Effector memory CD4-positive, alpha-beta T cell (primary cell): Measurements from ENCODE around the gene DRG1.

Source experiments
- DNase-seq, 3 donors: peaks; one replicate each; pipeline ENCODE4 v3.0.0-alpha.2; 2020
- H3K27ac ChIP-seq: 2 replicates; pipeline ENCODE4 v1.7.0; 2013; ENCODE audit warnings: mild to moderate bottlenecking, low read length, moderate library complexity; ENCODE audit not compliant: insufficient read depth, poor library complexity, severe bottlenecking
- H3K27me3 ChIP-seq: replicated peaks from 2 replicates; pipeline ENCODE4 v1.7.0; 2013; ENCODE audit warnings: mild to moderate bottlenecking, low read length; ENCODE audit not compliant: insufficient read depth, control insufficient read depth, poor library complexity, severe bottlenecking
- H3K36me3 ChIP-seq: 2 replicates; pipeline ENCODE4 v1.7.0; 2013; ENCODE audit warnings: mild to moderate bottlenecking, low read length, moderate library complexity; ENCODE audit not compliant: control insufficient read depth, insufficient read depth
- H3K4me1 ChIP-seq: 2 replicates; pipeline ENCODE4 v1.7.0; 2013; ENCODE audit warnings: low read length, mild to moderate bottlenecking; ENCODE audit not compliant: control insufficient read depth, insufficient read depth, poor library complexity, severe bottlenecking
- H3K4me3 ChIP-seq: 2 replicates; pipeline ENCODE4 v1.7.0; 2013; ENCODE audit warnings: low read length, low read depth, mild to moderate bottlenecking; ENCODE audit not compliant: insufficient read depth, poor library complexity, severe bottlenecking
- H3K9me3 ChIP-seq: 2 replicates; pipeline ENCODE4 v1.7.0; 2013; ENCODE audit warnings: mild to moderate bottlenecking, low read length, moderate library complexity; ENCODE audit not compliant: control insufficient read depth
- total RNA-seq, 3 donors: gene quantifications; one replicate each; lab custom pipeline; 2026; lab: John Stamatoyannopoulos, UW

DRG1 gene
- 25.6 to 38.9 (median 35.8) reads per million in 3 donors for total RNA-seq

GRCh38 chr22:31399211-31400022 lies at the start of gene DRG1:
Gene DRG1 (plus strand): TSS chr22:31399604. CDS start chr22:31399684, 80 bp downstream.
- peak within 1 kb of the TSS; percentile 85 for H3K27ac ChIP-seq
- peak; percentile 90 to 93 (median 92) for DNase-seq
- peak within 1 kb of the TSS; percentile 88 for H3K4me3 ChIP-seq
- peaks cover 11% of the 10 kb centered on the region for H3K36me3 ChIP-seq
- H3K9me3 ChIP-seq: no peaks in the 10 kb centered on the region
- H3K4me1 ChIP-seq: peaks cover 13% of the 10 kb centered on the region
- no peaks in the 10 kb centered on the region for H3K27me3 ChIP-seq

DNA sequence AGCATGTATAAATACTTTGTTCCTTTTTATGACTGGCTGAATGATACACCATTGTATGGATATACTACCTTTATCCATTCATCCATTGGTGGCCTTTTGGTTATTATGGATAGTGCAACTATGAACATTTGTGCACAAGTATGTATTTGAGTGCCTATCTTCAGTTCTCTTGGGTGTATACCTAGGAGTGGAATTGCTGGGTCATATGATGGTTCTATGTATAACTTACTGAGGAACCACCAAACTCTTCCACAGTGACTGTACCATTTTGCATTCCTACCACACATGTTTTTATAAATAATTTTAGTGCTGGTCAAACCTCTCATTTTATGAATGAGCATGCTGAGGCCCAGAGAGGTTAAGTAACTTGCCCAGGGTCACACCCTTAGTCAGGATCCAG lies 49.4 kb upstream of the DRG1 start:
- DNase-seq: no peak
- no peaks in the 10 kb centered on the region for H3K27me3 ChIP-seq
- H3K4me1 ChIP-seq: peaks cover 16% of the 10 kb centered on the region
- no peak overlapping the region for H3K27ac ChIP-seq
- H3K4me3 ChIP-seq: no peak overlapping the region
- H3K9me3 ChIP-seq: no peaks in the 10 kb centered on the region
- no peaks in the 10 kb centered on the region for H3K36me3 ChIP-seq

DNA sequence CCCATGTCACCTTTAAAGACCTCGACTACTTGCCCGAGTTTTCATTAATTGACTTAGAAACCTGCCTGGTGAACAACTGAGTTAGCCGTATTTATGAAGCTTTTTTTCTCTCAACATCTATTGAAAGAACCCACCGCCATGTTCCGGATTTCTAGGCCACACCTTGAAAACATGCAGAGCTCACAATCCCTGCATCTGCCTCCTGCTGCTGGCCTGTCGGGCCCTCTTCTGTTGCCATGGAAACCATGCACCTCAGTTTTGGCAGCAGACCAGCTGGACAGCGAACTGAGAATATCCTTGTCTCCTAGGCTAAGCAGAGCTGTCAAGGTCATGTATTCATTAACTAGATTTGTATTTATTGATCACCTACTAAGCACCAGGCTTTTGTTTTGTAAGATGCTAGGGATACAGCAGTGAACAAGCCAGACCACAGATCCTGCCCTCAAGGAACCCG lies 49.0 kb upstream of the DRG1 start:
- no peaks in the 10 kb centered on the region for H3K9me3 ChIP-seq
- H3K4me1 ChIP-seq: peaks cover 11% of the 10 kb centered on the region
- H3K27ac ChIP-seq: no peak overlapping the region
- H3K4me3 ChIP-seq: no peak overlapping the region
- H3K36me3 ChIP-seq: no peaks in the 10 kb centered on the region
- no peaks in the 10 kb centered on the region for H3K27me3 ChIP-seq
- no peak for DNase-seq

- Histone ChIP-seq H3K27me3 (no peaks in the 10 kb centered on the region), H3K27ac (no peak overlapping the region), H3K4me1 (no peaks in the 10 kb centered on the region), H3K9me3 (no peaks in the 10 kb centered on the region), H3K36me3 (no peaks in the 10 kb centered on the region), H3K4me3 (no peak overlapping the region)
- DNase-seq: no peak
Observed at GRCh38 chr22:31354515-31354914, 44.9 kb upstream of the DRG1 start.

DNA sequence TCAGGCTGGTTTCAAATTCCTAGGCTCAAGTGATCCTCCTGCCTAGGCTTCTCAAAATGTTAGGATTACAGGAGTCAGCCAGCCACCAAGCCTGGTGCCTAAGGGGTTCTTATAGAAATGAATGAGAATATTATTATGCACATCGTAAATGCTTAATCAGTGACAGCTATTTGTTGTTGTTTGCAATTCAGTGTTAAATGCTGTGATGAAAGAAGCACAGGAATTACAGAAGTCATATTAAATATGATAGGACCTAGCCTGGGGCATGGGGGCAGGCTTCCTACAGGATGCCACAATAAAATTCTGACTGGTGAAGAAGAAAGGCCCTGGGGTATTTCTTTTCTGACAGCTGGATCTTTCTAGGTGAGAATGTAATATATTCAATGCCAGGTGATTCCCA lies 39.4 kb upstream of the DRG1 start:
- no peak for DNase-seq
- no peak overlapping the region for H3K27ac ChIP-seq
- H3K4me3 ChIP-seq: no peak overlapping the region
- no peaks in the 10 kb centered on the region for H3K27me3 ChIP-seq
- H3K9me3 ChIP-seq: no peaks in the 10 kb centered on the region
- H3K36me3 ChIP-seq: no peaks in the 10 kb centered on the region
- no peaks in the 10 kb centered on the region for H3K4me1 ChIP-seq

DNA sequence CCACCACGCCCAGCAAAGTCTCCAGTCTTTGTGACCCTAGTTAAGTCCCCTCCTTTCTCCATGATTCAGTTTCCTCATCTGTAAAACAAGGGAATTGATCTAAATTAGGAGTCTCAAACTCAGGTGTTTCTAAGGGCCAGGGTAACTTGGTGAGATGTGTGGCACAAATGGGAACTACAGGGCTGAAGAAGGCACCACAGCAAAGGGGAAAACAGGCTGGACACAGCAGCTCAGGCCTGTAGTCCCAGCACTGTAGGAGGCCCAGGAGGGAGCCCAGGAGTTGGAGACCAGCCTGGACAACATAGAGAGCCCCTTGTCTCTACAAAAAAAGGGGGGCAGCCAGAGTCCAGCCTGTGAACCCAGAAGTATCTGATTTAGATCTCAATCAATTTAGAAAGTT lies 37.7 kb upstream of the DRG1 start:
- Histone ChIP-seq H3K9me3 (no peaks in the 10 kb centered on the region), H3K27me3 (no peaks in the 10 kb centered on the region), H3K4me1 (no peaks in the 10 kb centered on the region), H3K27ac (no peak overlapping the region), H3K36me3 (no peaks in the 10 kb centered on the region), H3K4me3 (no peak overlapping the region)
- no peak for DNase-seq

DNA sequence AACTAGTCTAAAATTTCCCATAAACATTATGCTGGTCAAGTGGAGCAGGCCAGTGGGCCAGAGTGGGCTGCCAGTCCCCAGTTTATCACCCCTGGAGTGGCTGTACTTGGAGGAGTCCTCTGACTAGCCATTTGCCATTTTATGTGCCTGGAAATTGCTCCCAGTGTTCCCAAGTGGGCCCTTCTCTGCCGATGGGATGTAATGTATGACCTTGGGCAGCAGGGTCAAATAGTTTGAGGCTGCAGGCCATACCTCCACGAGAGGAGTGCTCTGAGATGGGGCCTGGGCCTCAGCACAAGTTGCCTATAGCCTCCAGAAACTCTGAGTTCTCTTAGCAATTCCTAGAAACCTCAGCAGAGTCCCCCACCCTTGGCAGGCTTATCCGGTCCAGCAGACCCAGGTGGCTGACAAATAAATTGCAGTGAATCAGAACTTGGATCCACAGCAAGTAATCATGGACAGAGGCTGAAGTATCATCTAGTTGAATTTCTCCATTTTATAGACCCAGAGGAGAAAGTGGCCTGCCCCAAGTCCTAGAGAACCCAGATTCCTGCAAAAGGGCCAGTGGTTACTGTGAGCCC lies 35.4 kb upstream of the DRG1 start:
- H3K4me1 ChIP-seq: no peaks in the 10 kb centered on the region

GRCh38 chr22:31367426-31367825 lies 32.0 kb upstream of the DRG1 start:
- Histone ChIP-seq H3K27ac (no peak overlapping the region), H3K4me3 (no peak overlapping the region), H3K27me3 (no peaks in the 10 kb centered on the region), H3K4me1 (no peaks in the 10 kb centered on the region), H3K9me3 (no peaks in the 10 kb centered on the region), H3K36me3 (no peaks in the 10 kb centered on the region)
- no peak for DNase-seq

More for the DNA sequence above, 35.4 kb upstream of the DRG1 start:
- Histone ChIP-seq H3K4me3 (no peak overlapping the region), H3K9me3 (no peaks in the 10 kb centered on the region), H3K27me3 (no peaks in the 10 kb centered on the region), H3K27ac (no peak overlapping the region), H3K36me3 (no peaks in the 10 kb centered on the region)
- no peak for DNase-seq

DNA sequence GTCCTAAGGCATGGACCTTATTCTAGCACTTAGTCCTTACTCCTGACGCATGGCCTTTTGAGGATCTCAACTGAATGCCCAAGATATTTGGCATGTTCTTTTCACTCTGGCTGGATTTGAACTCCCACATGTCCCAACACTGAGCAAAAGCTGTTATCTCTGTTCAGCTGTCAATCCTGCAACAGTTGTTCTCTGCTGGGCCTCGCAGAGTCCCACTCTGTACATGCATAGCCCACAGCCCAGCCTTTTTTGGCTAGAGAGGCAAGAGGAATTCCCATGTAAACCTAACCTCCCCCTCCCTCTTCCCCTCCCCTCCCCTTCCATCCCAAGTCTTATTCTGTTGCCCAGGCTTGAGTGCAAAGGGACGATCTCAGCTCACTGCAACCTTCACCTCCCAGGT lies 21.8 kb upstream of the DRG1 start:
- Histone ChIP-seq H3K9me3 (no peaks in the 10 kb centered on the region), H3K4me3 (no peak overlapping the region), H3K27me3 (no peaks in the 10 kb centered on the region), H3K27ac (no peak overlapping the region), H3K4me1 (no peaks in the 10 kb centered on the region), H3K36me3 (no peaks in the 10 kb centered on the region)
- DNase-seq: no peak

DNA sequence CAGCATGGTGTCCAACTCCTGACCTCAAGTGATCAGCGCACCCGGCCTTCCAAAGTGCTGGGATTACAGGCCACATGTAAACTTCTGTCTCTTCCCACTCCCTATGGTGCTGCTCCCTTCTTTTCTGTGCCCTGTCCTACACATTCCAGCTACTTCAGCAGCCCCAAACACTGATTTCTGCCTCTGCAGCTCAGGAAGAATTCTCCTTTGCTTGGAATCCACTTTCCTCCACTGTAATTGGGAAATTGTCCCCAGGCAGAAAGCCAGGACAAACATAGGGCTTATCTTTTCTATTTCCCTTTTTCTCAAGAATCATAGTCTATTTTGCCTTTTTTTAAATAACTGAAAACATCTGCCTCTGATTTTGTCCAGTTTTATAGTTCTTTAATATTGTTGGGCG lies 21.3 kb upstream of the DRG1 start:
- Histone ChIP-seq H3K27ac (no peak overlapping the region), H3K4me3 (no peak overlapping the region), H3K27me3 (no peaks in the 10 kb centered on the region), H3K9me3 (no peaks in the 10 kb centered on the region), H3K36me3 (no peaks in the 10 kb centered on the region), H3K4me1 (no peaks in the 10 kb centered on the region)
- no peak for DNase-seq
